Fibroblast of gingiva (primary cell): ENCODE measurements around the gene POLR3A.
"Not testable (repeated sequence)": the region's sequence is repeated elsewhere in the genome, so short reads cannot be mapped to it uniquely, and the experiment has no call there.

Source experiments
- DNase-seq: peaks from one replicate; pipeline ENCODE4 v3.0.0-alpha.2; 2011; ENCODE audit warnings: low read depth

POLR3A gene

GRCh38 chr10:78019264-78019663 is 10.1 kb downstream of the POLR3A start:
- DNase-seq, result no peak

- no peak for DNase-seq
Measured at GRCh38 chr10:78017856-78018255, 11.5 kb downstream of the POLR3A start.

GRCh38 chr10:78015546-78015945 is 13.8 kb downstream of the POLR3A start:
- no peak for DNase-seq

- no peak for DNase-seq
Measured at GRCh38 chr10:78013564-78013963, 15.8 kb downstream of the POLR3A start.

- no peak for DNase-seq
Measured at GRCh38 chr10:78011065-78011464, 18.2 kb downstream of the POLR3A start.

- DNase-seq, result no peak
Measured at GRCh38 chr10:78010278-78010677, 19.0 kb downstream of the POLR3A start.

- DNase-seq, result no peak
Measured at GRCh38 chr10:78009662-78010061, 19.7 kb downstream of the POLR3A start.

- peak; percentile 27 for DNase-seq
Measured at GRCh38 chr10:78007172-78007571, 22.1 kb downstream of the POLR3A start.

- no peak for DNase-seq
Measured at GRCh38 chr10:78004215-78005026, 24.9 kb downstream of the POLR3A start.

GRCh38 chr10:78002541-78003288 is 26.6 kb downstream of the POLR3A start:
- DNase-seq, result no peak

- no peak for DNase-seq
Measured at GRCh38 chr10:78000956-78001472, 28.3 kb downstream of the POLR3A start.

GRCh38 chr10:78000206-78000605 is 29.1 kb downstream of the POLR3A start:
- DNase-seq, result no peak

- not testable (repeated sequence) for DNase-seq
Measured at GRCh38 chr10:77998780-77999179, 30.5 kb downstream of the POLR3A start.

- DNase-seq, result no peak
Measured at GRCh38 chr10:77993620-77994019, 35.7 kb downstream of the POLR3A start.

GRCh38 chr10:77989081-77989724 is 40.1 kb downstream of the POLR3A start:
- DNase-seq, result no peak

GRCh38 chr10:77987671-77988255 is 41.6 kb downstream of the POLR3A start:
- DNase-seq, result no peak

- no peak for DNase-seq
Measured at GRCh38 chr10:77984986-77985385, 44.3 kb downstream of the POLR3A start.

GRCh38 chr10:77983384-77984341 is 45.7 kb downstream of the POLR3A start:
- peak; percentile 54 for DNase-seq

GRCh38 chr10:77981281-77981680 is 48.0 kb downstream of the POLR3A start:
- no peak for DNase-seq

GRCh38 chr10:77979221-77979620 is 50.1 kb downstream of the POLR3A start:
- no peak for DNase-seq

- DNase-seq, result no peak
Measured at GRCh38 chr10:77978360-77978759, 51.0 kb downstream of the POLR3A start.
